ENCODE measurements around the gene KIF1A. TPM values are rescaled to one million over a fixed set of nuclear protein-coding genes. Genes with fewer than 3 reads are reported as not detected.

KIF1A gene
- total RNA-seq, 1 donor from 2014 or later, result 29.9 TPM

DNA sequence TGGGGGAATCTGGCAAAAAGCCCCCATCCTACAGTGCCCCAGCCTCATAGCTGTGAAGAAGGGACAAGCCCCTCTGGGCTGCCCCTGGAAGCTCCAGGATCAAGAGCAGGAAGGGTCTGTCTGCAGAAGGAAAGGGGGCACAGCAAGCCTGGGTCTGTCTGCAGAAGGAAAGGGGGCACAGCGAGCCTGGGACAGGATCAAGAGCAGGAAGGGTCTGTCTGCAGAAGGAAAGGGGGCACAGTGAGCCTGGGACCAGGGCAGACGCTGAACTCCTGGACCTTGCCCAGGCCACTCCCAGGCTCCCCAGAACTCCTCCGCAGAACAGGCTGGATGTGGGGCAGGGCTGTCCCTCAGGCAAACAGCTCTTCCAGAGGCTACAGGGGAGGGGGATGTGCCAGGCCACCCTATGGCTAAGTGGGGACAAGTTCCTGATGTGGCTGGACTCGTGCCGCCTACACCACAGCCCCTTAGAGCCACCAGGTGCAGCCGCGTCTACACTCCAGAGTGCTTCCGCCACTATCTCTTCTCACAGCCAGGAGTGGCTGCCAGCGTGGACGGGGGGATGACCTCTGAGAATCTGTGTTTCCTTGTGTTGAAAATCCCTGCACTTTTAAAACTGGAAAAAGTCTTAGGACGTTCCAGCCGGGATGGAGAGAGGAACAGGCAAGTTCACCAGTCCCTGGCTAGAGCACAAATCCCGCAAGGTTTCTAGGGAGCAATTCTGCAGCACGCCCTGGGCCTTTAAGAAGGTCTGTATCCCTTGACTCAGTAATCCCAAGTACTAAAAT is 20.8 kb downstream of the KIF1A start:
- no peak for DNase-seq (ENCODE audit: low spot score)
- Histone ChIP-seq H3K27me3 (no peaks in the 10 kb centered on the region), H4K20me1 (ENCODE audit: low read depth) (peaks cover 9% of the 10 kb centered on the region), H3K4me1 (peaks cover 6% of the 10 kb centered on the region), H3K4me3 (no peak overlapping the region), H3K4me2 (no peak overlapping the region), H3K36me3 (peaks cover 9% of the 10 kb centered on the region), H2AFZ (replicated peaks) (no peak overlapping the region), H3K27ac (no peak overlapping the region), H3K9me3 (ENCODE audit: low read depth) (no peaks in the 10 kb centered on the region), H3F3A (ENCODE audit: low read depth) (no peaks in the 10 kb centered on the region), H3K79me2 (ENCODE audit: low read depth) (peaks cover 54% of the 10 kb centered on the region), H3K9ac (no peak overlapping the region)
- TF ChIP-seq, protein P1, sequence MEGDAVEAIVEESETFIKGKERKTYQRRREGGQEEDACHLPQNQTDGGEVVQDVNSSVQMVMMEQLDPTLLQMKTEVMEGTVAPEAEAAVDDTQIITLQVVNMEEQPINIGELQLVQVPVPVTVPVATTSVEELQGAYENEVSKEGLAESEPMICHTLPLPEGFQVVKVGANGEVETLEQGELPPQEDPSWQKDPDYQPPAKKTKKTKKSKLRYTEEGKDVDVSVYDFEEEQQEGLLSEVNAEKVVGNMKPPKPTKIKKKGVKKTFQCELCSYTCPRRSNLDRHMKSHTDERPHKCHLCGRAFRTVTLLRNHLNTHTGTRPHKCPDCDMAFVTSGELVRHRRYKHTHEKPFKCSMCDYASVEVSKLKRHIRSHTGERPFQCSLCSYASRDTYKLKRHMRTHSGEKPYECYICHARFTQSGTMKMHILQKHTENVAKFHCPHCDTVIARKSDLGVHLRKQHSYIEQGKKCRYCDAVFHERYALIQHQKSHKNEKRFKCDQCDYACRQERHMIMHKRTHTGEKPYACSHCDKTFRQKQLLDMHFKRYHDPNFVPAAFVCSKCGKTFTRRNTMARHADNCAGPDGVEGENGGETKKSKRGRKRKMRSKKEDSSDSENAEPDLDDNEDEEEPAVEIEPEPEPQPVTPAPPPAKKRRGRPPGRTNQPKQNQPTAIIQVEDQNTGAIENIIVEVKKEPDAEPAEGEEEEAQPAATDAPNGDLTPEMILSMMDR (IDR thresholded peaks at IDR 0.05), result no peak
- no peak for TF ChIP-seq EZH2phosphoT487 (IDR thresholded peaks at IDR 0.05)
- TF ChIP-seq EZH2 (IDR thresholded peaks at IDR 0.05), result no peak
- peaks cover 5% of the 10 kb centered on the region for H3K9me3 Mint-ChIP-seq
- H3K36me3 Mint-ChIP-seq, result peaks cover 7% of the 10 kb centered on the region
- H3K27me3 Mint-ChIP-seq (ENCODE audit: insufficient read depth, low read depth), result peaks cover 4% of the 10 kb centered on the region
- no peak overlapping the region for H3K4me3 Mint-ChIP-seq
- peaks cover 14% of the 10 kb centered on the region for H3K4me1 Mint-ChIP-seq
- H3K27ac Mint-ChIP-seq, result no peak overlapping the region

DNA sequence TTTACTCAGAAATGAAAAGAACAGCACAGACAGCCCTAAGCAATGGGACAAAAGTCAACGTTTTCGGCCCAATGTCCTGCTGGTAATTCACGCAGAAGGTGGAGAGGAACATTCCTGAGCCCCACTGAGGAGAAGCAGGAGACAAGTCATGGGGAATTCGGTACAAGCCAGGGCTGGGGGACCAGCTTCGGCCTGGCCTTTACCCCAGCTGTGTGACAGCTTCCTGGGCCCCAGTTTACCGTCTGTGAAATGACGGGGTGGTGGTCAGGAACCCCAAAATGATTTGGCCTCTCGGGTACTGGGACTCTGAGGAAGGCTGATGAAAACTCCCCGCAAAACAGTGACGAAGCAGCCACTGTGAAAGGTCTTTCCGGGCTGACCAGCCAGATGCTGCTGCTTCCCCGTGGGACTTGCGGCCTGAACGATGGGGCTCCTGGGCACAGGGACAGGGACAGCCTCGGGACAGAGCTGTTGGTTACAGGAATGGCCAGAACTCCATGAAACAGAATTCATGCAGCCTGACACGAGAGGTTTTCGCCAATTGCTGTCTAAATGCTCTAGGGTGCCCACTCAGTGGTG is 21.6 kb downstream of the KIF1A start:
- Histone ChIP-seq H3K36me3 (peaks cover 9% of the 10 kb centered on the region), H3K9me3 (ENCODE audit: low read depth) (no peaks in the 10 kb centered on the region), H3K4me2 (no peak overlapping the region), H3K9ac (no peak overlapping the region), H3K4me3 (no peak overlapping the region), H4K20me1 (ENCODE audit: low read depth) (peaks cover 13% of the 10 kb centered on the region), H3K79me2 (ENCODE audit: low read depth) (peaks cover 47% of the 10 kb centered on the region), H3K27ac (no peak overlapping the region), H2AFZ (replicated peaks) (no peak overlapping the region), H3F3A (ENCODE audit: low read depth) (no peaks in the 10 kb centered on the region), H3K4me1 (peaks cover 6% of the 10 kb centered on the region), H3K27me3 (no peaks in the 10 kb centered on the region)
- H3K27me3 Mint-ChIP-seq (ENCODE audit: insufficient read depth, low read depth), result peaks cover 4% of the 10 kb centered on the region
- DNase-seq (ENCODE audit: low spot score), result no peak
- H3K36me3 Mint-ChIP-seq, result peaks cover 7% of the 10 kb centered on the region
- H3K27ac Mint-ChIP-seq, result no peak overlapping the region
- H3K4me3 Mint-ChIP-seq, result no peak overlapping the region
- H3K9me3 Mint-ChIP-seq, result peaks cover 5% of the 10 kb centered on the region
- H3K4me1 Mint-ChIP-seq, result peaks cover 22% of the 10 kb centered on the region
- TF ChIP-seq, protein P1 (IDR thresholded peaks at IDR 0.05), result no peak
- TF ChIP-seq EZH2 (IDR thresholded peaks at IDR 0.05) (no peak), EZH2phosphoT487 (IDR thresholded peaks at IDR 0.05) (no peak)

DNA sequence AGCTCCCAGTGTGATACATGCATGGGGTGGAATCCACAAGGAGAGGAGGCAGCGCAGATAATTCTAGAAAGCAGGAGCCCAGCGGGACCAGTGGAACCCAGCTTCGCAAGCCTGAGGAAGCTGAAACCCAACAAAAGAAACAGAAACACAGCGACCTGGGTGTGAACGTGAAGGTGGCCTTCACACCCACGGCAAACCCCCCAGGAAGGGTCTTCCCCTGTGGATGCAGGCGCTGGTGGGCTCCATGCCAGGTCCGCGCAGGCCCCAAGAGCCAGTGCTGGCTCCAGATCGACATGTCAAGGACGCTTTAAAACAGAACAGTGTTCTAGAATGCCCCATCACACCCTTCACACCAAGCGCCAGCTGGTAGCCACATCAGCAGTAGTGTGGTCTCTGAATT is 22.1 kb downstream of the KIF1A start:
- peaks cover 18% of the 10 kb centered on the region for H4K20me1 ChIP-seq (ENCODE audit: low read depth)
- H3K36me3 ChIP-seq, result peaks cover 9% of the 10 kb centered on the region
- no peak for DNase-seq (ENCODE audit: low spot score)
- no peak overlapping the region for H3K27ac ChIP-seq
- H3K9me3 ChIP-seq (ENCODE audit: low read depth), result no peaks in the 10 kb centered on the region
- peaks cover 7% of the 10 kb centered on the region for H3K36me3 Mint-ChIP-seq
- TF ChIP-seq, protein P1 (IDR thresholded peaks at IDR 0.05), result no peak
- TF ChIP-seq EZH2 (IDR thresholded peaks at IDR 0.05) (no peak), EZH2phosphoT487 (IDR thresholded peaks at IDR 0.05) (no peak)
- peak overlapping the region; percentile 25 for H3K27ac Mint-ChIP-seq
- peaks cover 5% of the 10 kb centered on the region for H3K9me3 Mint-ChIP-seq
- no peak overlapping the region for H3K4me3 Mint-ChIP-seq
- peaks cover 6% of the 10 kb centered on the region for H3K4me1 ChIP-seq
- H3K27me3 Mint-ChIP-seq (ENCODE audit: insufficient read depth, low read depth), result peaks cover 4% of the 10 kb centered on the region
- H3K4me1 Mint-ChIP-seq, result peaks cover 24% of the 10 kb centered on the region
- no peak overlapping the region for H2AFZ ChIP-seq (replicated peaks)
- no peaks in the 10 kb centered on the region for H3F3A ChIP-seq (ENCODE audit: low read depth)
- no peak overlapping the region for H3K9ac ChIP-seq
- H3K4me3 ChIP-seq, result no peak overlapping the region
- H3K27me3 ChIP-seq, result no peaks in the 10 kb centered on the region
- H3K79me2 ChIP-seq (ENCODE audit: low read depth), result peaks cover 47% of the 10 kb centered on the region
- no peak overlapping the region for H3K4me2 ChIP-seq
